ENCODE results near the gene ALPK3.
"Not testable (repeated sequence)": the region's sequence is repeated elsewhere in the genome, so short reads cannot be mapped to it uniquely, and the experiment has no call there.

The ALPK3 gene

GRCh38 chr15:84876269-84876668, 59.1 kb downstream of the ALPK3 start:
- H3K56ac ChIP-seq (ENCODE audit: low read length) = no peak overlapping the region
- H4K8ac ChIP-seq (ENCODE audit: low read depth, low read length) = no peak overlapping the region
- H3K79me1 ChIP-seq (ENCODE audit: low read length) = no peaks in the 10 kb centered on the region
- H3K4me1 ChIP-seq (ENCODE audit: control insufficient read depth, low read depth, low read length) = no peaks in the 10 kb centered on the region
- no peak overlapping the region for H3K4me2 ChIP-seq (ENCODE audit: low read length)
- H3K18ac ChIP-seq (ENCODE audit: low read length) = no peak overlapping the region
- no peak overlapping the region for H3K9ac ChIP-seq (ENCODE audit: low read length)
- H3K27ac ChIP-seq (ENCODE audit: low read depth, low read length) = no peak overlapping the region
- no peaks in the 10 kb centered on the region for H3K27me3 ChIP-seq (ENCODE audit: insufficient read depth, low read length, poor library complexity)
- H2BK120ac ChIP-seq (ENCODE audit: low read depth, low read length) = no peak overlapping the region
- H3K79me2 ChIP-seq (ENCODE audit: control insufficient read depth, insufficient read depth, low read length) = no peaks in the 10 kb centered on the region
- H2BK15ac ChIP-seq (replicated peaks; ENCODE audit: low read depth) = no peak overlapping the region
- H3K4ac ChIP-seq (ENCODE audit: low read depth, low read length) = no peak overlapping the region
- H3K23ac ChIP-seq (ENCODE audit: low read length) = no peak overlapping the region
- no peak for DNase-seq
- H2AK5ac ChIP-seq (ENCODE audit: low read length) = no peak overlapping the region
- H3K36me3 ChIP-seq (ENCODE audit: control insufficient read depth, insufficient read depth, low read length) = no peaks in the 10 kb centered on the region
- no peak overlapping the region for H4K5ac ChIP-seq (ENCODE audit: low read length)
- H2BK5ac ChIP-seq (ENCODE audit: low read length) = no peak overlapping the region
- no peak overlapping the region for H3K4me3 ChIP-seq (ENCODE audit: low read length)

DNA sequence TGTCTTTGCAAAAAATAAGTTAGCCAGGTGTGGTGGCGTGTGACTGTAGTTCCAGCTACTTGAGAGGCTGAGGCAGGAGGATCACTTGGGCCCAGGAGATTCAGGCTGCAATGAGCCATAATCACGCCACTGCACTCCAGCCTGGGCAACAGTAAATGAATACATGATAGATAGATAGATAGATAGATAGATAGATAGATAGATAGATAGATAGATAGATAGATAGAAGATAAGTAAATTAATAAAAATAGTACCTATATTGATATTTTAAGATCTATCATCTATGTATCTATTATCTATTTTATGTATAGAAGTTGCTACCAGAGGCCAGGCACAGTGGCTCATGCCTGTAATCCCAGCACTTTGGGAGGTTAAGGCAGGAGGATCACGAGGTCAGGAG, 60.5 kb downstream of the ALPK3 start:
- H3K36me3 ChIP-seq (ENCODE audit: control insufficient read depth, insufficient read depth, low read length); H3K27ac ChIP-seq (ENCODE audit: low read depth, low read length); DNase-seq; H3K79me1 ChIP-seq (ENCODE audit: low read length); H2AK5ac ChIP-seq (ENCODE audit: low read length); H3K4me3 ChIP-seq (ENCODE audit: low read length); H2BK5ac ChIP-seq (ENCODE audit: low read length); H3K27me3 ChIP-seq (ENCODE audit: insufficient read depth, low read length, poor library complexity); H3K4ac ChIP-seq (ENCODE audit: low read depth, low read length); H4K8ac ChIP-seq (ENCODE audit: low read depth, low read length); H3K18ac ChIP-seq (ENCODE audit: low read length); H3K56ac ChIP-seq (ENCODE audit: low read length); H4K5ac ChIP-seq (ENCODE audit: low read length); H3K9ac ChIP-seq (ENCODE audit: low read length); H3K79me2 ChIP-seq (ENCODE audit: control insufficient read depth, insufficient read depth, low read length); H2BK15ac ChIP-seq (replicated peaks; ENCODE audit: low read depth); H2BK120ac ChIP-seq (ENCODE audit: low read depth, low read length); H3K4me1 ChIP-seq (ENCODE audit: control insufficient read depth, low read depth, low read length); H3K23ac ChIP-seq (ENCODE audit: low read length); H3K4me2 ChIP-seq (ENCODE audit: low read length): not testable (repeated sequence)
- WGBS (ENCODE audit: extremely low coverage, insufficient coverage, low lambda C conversion rate) = no CpG with 5 or more reads among the region's 3 CpGs

- no peak overlapping the region for H3K23ac ChIP-seq (ENCODE audit: low read length)
- H2AK5ac ChIP-seq (ENCODE audit: low read length) = no peak overlapping the region
- no CpG with 5 or more reads among the region's 4 CpGs for WGBS (ENCODE audit: extremely low coverage, insufficient coverage, low lambda C conversion rate)
- H3K18ac ChIP-seq (ENCODE audit: low read length) = no peak overlapping the region
- H4K5ac ChIP-seq (ENCODE audit: low read length) = no peak overlapping the region
- H3K4me2 ChIP-seq (ENCODE audit: low read length) = no peak overlapping the region
- H3K56ac ChIP-seq (ENCODE audit: low read length) = no peak overlapping the region
- no peak overlapping the region for H4K8ac ChIP-seq (ENCODE audit: low read depth, low read length)
- H2BK15ac ChIP-seq (replicated peaks; ENCODE audit: low read depth) = no peak overlapping the region
- no peak overlapping the region for H2BK5ac ChIP-seq (ENCODE audit: low read length)
- H3K9ac ChIP-seq (ENCODE audit: low read length) = no peak overlapping the region
- H2BK120ac ChIP-seq (ENCODE audit: low read depth, low read length) = no peak overlapping the region
- H3K4ac ChIP-seq (ENCODE audit: low read depth, low read length) = no peak overlapping the region
- H3K4me3 ChIP-seq (ENCODE audit: low read length) = no peak overlapping the region
- H3K79me1 ChIP-seq (ENCODE audit: low read length) = no peaks in the 10 kb centered on the region
- no peak overlapping the region for H3K27ac ChIP-seq (ENCODE audit: low read depth, low read length)
- H3K79me2 ChIP-seq (ENCODE audit: control insufficient read depth, insufficient read depth, low read length) = no peaks in the 10 kb centered on the region
- no peaks in the 10 kb centered on the region for H3K4me1 ChIP-seq (ENCODE audit: control insufficient read depth, low read depth, low read length)
- no peaks in the 10 kb centered on the region for H3K36me3 ChIP-seq (ENCODE audit: control insufficient read depth, insufficient read depth, low read length)
- no peaks in the 10 kb centered on the region for H3K27me3 ChIP-seq (ENCODE audit: insufficient read depth, low read length, poor library complexity)
- peak; percentile 83 for DNase-seq
Observed at GRCh38 chr15:84878504-84878903, 61.3 kb downstream of the ALPK3 start.

GRCh38 chr15:84879088-84879780, 62.1 kb downstream of the ALPK3 start:
- Histone ChIP-seq H2BK120ac (ENCODE audit: low read depth, low read length) (no peak overlapping the region), H3K4me3 (ENCODE audit: low read length) (no peak overlapping the region), H3K9ac (ENCODE audit: low read length) (no peak overlapping the region), H3K79me2 (ENCODE audit: control insufficient read depth, insufficient read depth, low read length) (no peaks in the 10 kb centered on the region), H2AK5ac (ENCODE audit: low read length) (no peak overlapping the region), H3K4me1 (ENCODE audit: control insufficient read depth, low read depth, low read length) (no peaks in the 10 kb centered on the region), H2BK15ac (replicated peaks; ENCODE audit: low read depth) (no peak overlapping the region), H3K4me2 (ENCODE audit: low read length) (no peak overlapping the region), H3K23ac (ENCODE audit: low read length) (no peak overlapping the region), H3K27me3 (ENCODE audit: insufficient read depth, low read length, poor library complexity) (no peaks in the 10 kb centered on the region), H3K36me3 (ENCODE audit: control insufficient read depth, insufficient read depth, low read length) (no peaks in the 10 kb centered on the region), H3K18ac (ENCODE audit: low read length) (no peak overlapping the region), H2BK5ac (ENCODE audit: low read length) (no peak overlapping the region), H3K4ac (ENCODE audit: low read depth, low read length) (no peak overlapping the region), H3K56ac (ENCODE audit: low read length) (no peak overlapping the region), H4K8ac (ENCODE audit: low read depth, low read length) (no peak overlapping the region), H4K5ac (ENCODE audit: low read length) (no peak overlapping the region), H3K27ac (ENCODE audit: low read depth, low read length) (no peak overlapping the region), H3K79me1 (ENCODE audit: low read length) (no peaks in the 10 kb centered on the region)
- DNase-seq = no peak
- no CpG with 5 or more reads among the region's 11 CpGs for WGBS (ENCODE audit: extremely low coverage, insufficient coverage, low lambda C conversion rate)

- WGBS (ENCODE audit: extremely low coverage, insufficient coverage, low lambda C conversion rate) = no CpG with 5 or more reads among the region's 3 CpGs
- Histone ChIP-seq H3K18ac (ENCODE audit: low read length) (no peak overlapping the region), H3K27ac (ENCODE audit: low read depth, low read length) (no peak overlapping the region), H2BK5ac (ENCODE audit: low read length) (no peak overlapping the region), H3K4me2 (ENCODE audit: low read length) (no peak overlapping the region), H3K79me1 (ENCODE audit: low read length) (no peaks in the 10 kb centered on the region), H3K79me2 (ENCODE audit: control insufficient read depth, insufficient read depth, low read length) (no peaks in the 10 kb centered on the region), H3K9ac (ENCODE audit: low read length) (no peak overlapping the region), H3K56ac (ENCODE audit: low read length) (no peak overlapping the region), H3K4me3 (ENCODE audit: low read length) (no peak overlapping the region), H3K27me3 (ENCODE audit: insufficient read depth, low read length, poor library complexity) (no peaks in the 10 kb centered on the region), H3K4ac (ENCODE audit: low read depth, low read length) (no peak overlapping the region), H4K5ac (ENCODE audit: low read length) (no peak overlapping the region), H2BK15ac (replicated peaks; ENCODE audit: low read depth) (no peak overlapping the region), H2AK5ac (ENCODE audit: low read length) (no peak overlapping the region), H2BK120ac (ENCODE audit: low read depth, low read length) (no peak overlapping the region), H3K36me3 (ENCODE audit: control insufficient read depth, insufficient read depth, low read length) (no peaks in the 10 kb centered on the region), H4K8ac (ENCODE audit: low read depth, low read length) (no peak overlapping the region), H3K4me1 (ENCODE audit: control insufficient read depth, low read depth, low read length) (no peaks in the 10 kb centered on the region), H3K23ac (ENCODE audit: low read length) (no peak overlapping the region)
- no peak for DNase-seq
Observed at GRCh38 chr15:84880007-84880406, 62.9 kb downstream of the ALPK3 start.

DNA sequence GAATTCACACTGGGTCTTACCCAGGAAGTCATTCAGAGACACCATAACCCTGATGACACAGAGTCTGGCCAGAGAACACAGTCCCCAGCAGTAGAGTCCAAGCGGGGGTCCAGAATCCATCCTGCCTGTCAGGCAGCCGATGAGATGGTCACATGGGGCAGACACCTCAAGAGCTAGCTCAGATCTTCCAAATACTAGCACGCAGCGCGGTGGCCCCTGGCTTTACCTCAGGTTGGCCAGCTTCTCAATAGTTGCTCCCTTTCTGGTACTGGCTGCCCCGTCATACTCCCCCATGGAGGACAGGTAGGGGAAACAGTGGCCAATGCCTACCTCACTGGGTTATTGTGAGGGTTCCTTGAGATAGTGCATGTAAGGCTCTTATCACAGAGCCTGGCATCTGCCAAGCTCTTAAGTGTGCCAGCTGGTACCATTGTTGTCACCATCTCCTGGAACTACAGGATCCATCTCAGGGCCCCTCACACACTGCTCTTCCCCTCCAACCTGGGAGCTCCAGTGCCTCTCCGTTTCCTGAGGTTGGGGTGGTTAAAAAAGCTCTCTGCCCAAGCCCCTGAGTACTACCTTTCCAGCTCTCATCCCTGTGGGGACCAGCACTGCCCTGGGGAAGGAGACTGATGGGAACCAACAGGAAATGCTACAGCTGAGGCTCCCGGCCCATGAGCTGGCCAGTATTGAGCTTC, 63.8 kb downstream of the ALPK3 start:
- no CpG with 5 or more reads among the region's 8 CpGs for WGBS (ENCODE audit: extremely low coverage, insufficient coverage, low lambda C conversion rate)

More for the DNA sequence above, 63.8 kb downstream of the ALPK3 start:
- H2BK15ac ChIP-seq (replicated peaks; ENCODE audit: low read depth) = no peak overlapping the region
- H3K79me2 ChIP-seq (ENCODE audit: control insufficient read depth, insufficient read depth, low read length) = no peaks in the 10 kb centered on the region
- H3K56ac ChIP-seq (ENCODE audit: low read length) = no peak overlapping the region
- H3K18ac ChIP-seq (ENCODE audit: low read length) = no peak overlapping the region
- H3K4me3 ChIP-seq (ENCODE audit: low read length) = no peak overlapping the region
- H3K9ac ChIP-seq (ENCODE audit: low read length) = no peak overlapping the region
- DNase-seq = no peak
- no peaks in the 10 kb centered on the region for H3K27me3 ChIP-seq (ENCODE audit: insufficient read depth, low read length, poor library complexity)
- H3K36me3 ChIP-seq (ENCODE audit: control insufficient read depth, insufficient read depth, low read length) = no peaks in the 10 kb centered on the region
- no peak overlapping the region for H3K23ac ChIP-seq (ENCODE audit: low read length)
- no peak overlapping the region for H4K5ac ChIP-seq (ENCODE audit: low read length)
- H2BK120ac ChIP-seq (ENCODE audit: low read depth, low read length) = no peak overlapping the region
- no peak overlapping the region for H2AK5ac ChIP-seq (ENCODE audit: low read length)
- no peak overlapping the region for H4K8ac ChIP-seq (ENCODE audit: low read depth, low read length)
- no peaks in the 10 kb centered on the region for H3K4me1 ChIP-seq (ENCODE audit: control insufficient read depth, low read depth, low read length)
- no peak overlapping the region for H3K4ac ChIP-seq (ENCODE audit: low read depth, low read length)
- no peak overlapping the region for H3K27ac ChIP-seq (ENCODE audit: low read depth, low read length)
- no peak overlapping the region for H3K4me2 ChIP-seq (ENCODE audit: low read length)
- H2BK5ac ChIP-seq (ENCODE audit: low read length) = no peak overlapping the region
- H3K79me1 ChIP-seq (ENCODE audit: low read length) = no peaks in the 10 kb centered on the region
